IPS-18a (cell line): ENCODE results near the gene HJURP.

Experiments
- H3K27ac ChIP-seq: one replicate; pipeline ENCODE4 v1.5.1; 2013; ENCODE audit warnings: low read length
- H3K27me3 ChIP-seq: one replicate; pipeline ENCODE4 v1.6.1; 2013; ENCODE audit warnings: mild to moderate bottlenecking, low read length; ENCODE audit not compliant: control insufficient read depth, insufficient read depth
- H3K36me3 ChIP-seq: one replicate; pipeline ENCODE4 v1.6.1; 2013; ENCODE audit warnings: low read depth, low read length; ENCODE audit not compliant: control insufficient read depth
- H3K4me1 ChIP-seq: one replicate; pipeline ENCODE4 v1.6.1; 2013; ENCODE audit warnings: low read depth, low read length; ENCODE audit not compliant: control insufficient read depth
- H3K4me3 ChIP-seq: one replicate; pipeline ENCODE4 v1.5.1; 2013; ENCODE audit warnings: low read length
- H3K9ac ChIP-seq: one replicate; pipeline ENCODE4 v1.6.1; 2013; ENCODE audit warnings: mild to moderate bottlenecking, low read length, moderate library complexity
- H3K9me3 ChIP-seq: one replicate; pipeline ENCODE4 v1.6.1; 2013; ENCODE audit warnings: low read depth, low read length; ENCODE audit not compliant: control insufficient read depth

The HJURP gene

GRCh38 chr2:233847248-233847898, 7.0 kb downstream of the HJURP start:
- peaks cover 96% of the 10 kb centered on the region for H3K36me3 ChIP-seq
- H3K9ac ChIP-seq = no peak overlapping the region
- no peaks in the 10 kb centered on the region for H3K9me3 ChIP-seq
- peaks cover 3% of the 10 kb centered on the region for H3K4me1 ChIP-seq
- H3K4me3 ChIP-seq = no peak overlapping the region
- no peaks in the 10 kb centered on the region for H3K27me3 ChIP-seq
- no peak overlapping the region for H3K27ac ChIP-seq

GRCh38 chr2:233846387-233847247, 7.7 kb downstream of the HJURP start:
- no peaks in the 10 kb centered on the region for H3K27me3 ChIP-seq
- H3K9ac ChIP-seq = no peak overlapping the region
- no peaks in the 10 kb centered on the region for H3K9me3 ChIP-seq
- H3K4me3 ChIP-seq = no peak overlapping the region
- H3K4me1 ChIP-seq = no peaks in the 10 kb centered on the region
- H3K36me3 ChIP-seq = peaks cover 96% of the 10 kb centered on the region
- no peak overlapping the region for H3K27ac ChIP-seq

DNA sequence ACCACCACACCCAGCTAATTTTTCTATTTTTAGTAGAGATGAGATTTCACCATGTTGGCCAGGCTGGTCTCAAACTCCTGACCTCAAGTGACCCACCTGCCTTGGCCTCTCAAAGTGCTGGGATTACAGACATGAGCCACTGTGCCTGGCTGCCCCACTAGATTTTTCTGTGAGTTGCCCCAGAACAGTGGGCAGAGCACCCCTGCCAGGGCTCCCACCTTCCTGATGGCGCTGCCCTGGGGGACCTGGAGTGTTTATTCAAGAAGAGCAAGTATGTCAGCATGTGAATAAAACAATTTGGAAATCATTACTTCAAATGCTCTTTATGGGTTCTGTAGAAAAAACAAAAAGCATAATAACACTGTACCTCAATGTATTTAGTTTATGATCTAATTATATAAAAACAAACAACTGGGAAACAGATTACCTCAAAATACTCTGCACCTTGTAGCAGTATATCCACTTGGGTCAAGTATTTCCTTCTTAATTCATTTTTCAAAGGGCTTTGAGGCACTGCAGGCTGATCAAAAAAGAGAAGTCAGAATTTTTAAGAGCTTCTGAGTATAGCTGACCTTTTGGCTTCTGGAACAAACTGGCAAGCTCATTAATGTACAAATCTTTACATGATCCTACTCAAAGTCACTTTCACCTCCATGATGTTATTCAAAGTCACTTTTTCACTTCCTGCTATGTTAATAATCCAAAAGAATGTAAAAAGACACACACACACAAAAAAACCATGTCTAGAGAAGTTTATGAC, 8.9 kb downstream of the HJURP start:
- Histone ChIP-seq H3K4me1 (no peaks in the 10 kb centered on the region), H3K27ac (no peak overlapping the region), H3K9ac (no peak overlapping the region), H3K36me3 (peaks cover 98% of the 10 kb centered on the region), H3K4me3 (no peak overlapping the region), H3K9me3 (no peaks in the 10 kb centered on the region), H3K27me3 (no peaks in the 10 kb centered on the region)

- Histone ChIP-seq H3K27me3 (no peaks in the 10 kb centered on the region), H3K36me3 (peaks cover 98% of the 10 kb centered on the region), H3K9ac (no peak overlapping the region), H3K4me1 (no peaks in the 10 kb centered on the region), H3K9me3 (no peaks in the 10 kb centered on the region), H3K4me3 (no peak overlapping the region), H3K27ac (no peak overlapping the region)
These were observed 9.5 kb downstream of the HJURP start for GRCh38 chr2:233844836-233845235.

DNA sequence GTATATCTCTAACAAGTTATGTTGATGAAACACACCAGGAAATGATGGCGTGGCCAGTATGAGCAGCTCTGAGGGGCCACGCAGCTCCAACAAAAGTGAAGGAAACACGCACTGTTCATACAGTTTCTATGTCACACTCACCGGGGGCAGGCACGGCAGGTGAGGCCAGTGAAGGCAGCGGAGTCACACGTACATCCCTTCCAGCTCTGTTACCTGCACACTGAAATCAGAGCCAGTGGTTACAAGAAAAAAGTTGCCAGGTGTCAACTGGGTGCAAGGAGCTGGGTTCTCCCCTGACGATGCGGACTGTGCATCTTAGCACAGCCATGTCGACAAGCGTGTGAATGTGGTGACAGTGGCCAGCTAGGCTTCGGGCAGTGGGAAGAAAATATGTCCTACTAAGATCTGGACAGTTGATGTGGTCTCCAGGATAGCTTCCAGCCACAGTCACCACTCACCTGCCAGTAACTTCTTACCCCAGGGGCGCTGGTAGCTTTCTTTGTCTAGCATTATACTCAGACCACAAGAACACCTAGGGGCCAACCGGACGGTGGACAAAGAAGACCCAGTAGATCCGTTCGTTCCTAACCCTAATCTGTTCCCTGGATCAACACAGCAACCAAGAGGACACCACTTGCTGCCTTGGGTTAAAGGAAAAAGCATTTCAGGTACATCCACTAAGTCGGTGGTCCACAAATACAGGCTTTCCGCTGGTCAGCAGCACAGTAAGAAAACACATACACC, 10.1 kb downstream of the HJURP start:
- H3K9me3 ChIP-seq = no peaks in the 10 kb centered on the region
- H3K4me1 ChIP-seq = no peaks in the 10 kb centered on the region
- H3K36me3 ChIP-seq = peaks cover 98% of the 10 kb centered on the region
- no peaks in the 10 kb centered on the region for H3K27me3 ChIP-seq
- H3K4me3 ChIP-seq = no peak overlapping the region
- H3K27ac ChIP-seq = no peak overlapping the region
- no peak overlapping the region for H3K9ac ChIP-seq

- peaks cover 97% of the 10 kb centered on the region for H3K36me3 ChIP-seq
- no peak overlapping the region for H3K9ac ChIP-seq
- no peaks in the 10 kb centered on the region for H3K9me3 ChIP-seq
- H3K27me3 ChIP-seq = no peaks in the 10 kb centered on the region
- H3K4me1 ChIP-seq = no peaks in the 10 kb centered on the region
- H3K27ac ChIP-seq = no peak overlapping the region
- no peak overlapping the region for H3K4me3 ChIP-seq
These were observed 13.2 kb downstream of the HJURP start for GRCh38 chr2:233841183-233841582.

- Histone ChIP-seq H3K27ac (no peak overlapping the region), H3K4me1 (no peaks in the 10 kb centered on the region), H3K27me3 (no peaks in the 10 kb centered on the region), H3K9ac (no peak overlapping the region), H3K36me3 (peaks cover 97% of the 10 kb centered on the region), H3K9me3 (no peaks in the 10 kb centered on the region), H3K4me3 (no peak overlapping the region)
These were observed 13.8 kb downstream of the HJURP start for GRCh38 chr2:233840520-233840919.

GRCh38 chr2:233839447-233839820, 14.9 kb downstream of the HJURP start:
- no peaks in the 10 kb centered on the region for H3K9me3 ChIP-seq
- no peak overlapping the region for H3K4me3 ChIP-seq
- no peaks in the 10 kb centered on the region for H3K27me3 ChIP-seq
- H3K9ac ChIP-seq = no peak overlapping the region
- H3K27ac ChIP-seq = no peak overlapping the region
- no peaks in the 10 kb centered on the region for H3K4me1 ChIP-seq
- H3K36me3 ChIP-seq = peaks cover 99% of the 10 kb centered on the region

DNA sequence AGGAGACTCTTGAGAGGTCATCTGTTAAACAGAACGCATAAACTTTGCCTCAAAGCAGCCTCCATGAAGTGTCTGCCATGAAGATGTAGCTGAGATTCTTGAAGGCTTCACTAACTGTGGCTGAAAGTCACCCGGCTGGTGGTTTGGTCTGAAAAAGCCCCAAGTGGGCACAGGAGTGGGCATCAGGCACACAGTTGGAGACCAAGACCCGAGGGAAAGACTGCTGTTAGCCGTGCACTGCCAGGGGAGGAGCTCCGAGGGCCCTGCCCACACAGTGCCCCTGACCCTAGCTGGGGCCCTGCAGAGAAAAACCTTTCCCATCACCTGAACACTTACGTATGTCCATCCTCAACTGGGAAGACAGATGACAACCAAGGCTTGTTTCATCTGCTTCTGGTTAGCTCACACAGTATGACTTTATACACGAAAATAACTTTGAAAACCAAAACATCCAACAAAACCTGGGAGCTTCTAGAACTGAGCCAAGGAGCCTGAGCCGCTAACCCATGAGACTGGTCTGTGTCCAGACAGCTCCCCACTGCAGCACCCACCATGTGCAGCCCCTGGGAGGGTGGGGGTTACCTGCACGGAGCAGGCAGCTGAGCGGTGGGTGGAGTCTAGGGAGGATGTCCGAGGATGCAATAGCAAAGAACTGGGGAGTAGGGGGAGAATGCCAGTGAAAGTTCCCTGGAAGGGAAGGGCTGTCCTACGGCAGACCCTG, 15.4 kb downstream of the HJURP start:
- no peak overlapping the region for H3K9ac ChIP-seq
- no peaks in the 10 kb centered on the region for H3K9me3 ChIP-seq
- H3K4me1 ChIP-seq = no peaks in the 10 kb centered on the region
- peaks cover 96% of the 10 kb centered on the region for H3K36me3 ChIP-seq
- H3K27me3 ChIP-seq = no peaks in the 10 kb centered on the region
- H3K4me3 ChIP-seq = no peak overlapping the region
- H3K27ac ChIP-seq = no peak overlapping the region

GRCh38 chr2:233838251-233838650, 16.1 kb downstream of the HJURP start:
- no peaks in the 10 kb centered on the region for H3K4me1 ChIP-seq
- peaks cover 89% of the 10 kb centered on the region for H3K36me3 ChIP-seq
- H3K9ac ChIP-seq = no peak overlapping the region
- H3K9me3 ChIP-seq = no peaks in the 10 kb centered on the region
- H3K27me3 ChIP-seq = no peaks in the 10 kb centered on the region
- H3K4me3 ChIP-seq = no peak overlapping the region
- no peak overlapping the region for H3K27ac ChIP-seq
